ELF-1 (cell line): Measurements from ENCODE around the gene ZNF302.
"Not testable (repeated sequence)": the region's sequence is repeated elsewhere in the genome, so short reads cannot be mapped to it uniquely, and the experiment has no call there.

ENCODE experiments used
- DNase-seq: peaks from one replicate; pipeline ENCODE4 v3.0.0-alpha.2; 2016; ENCODE audit warnings: low read depth, low spot score

ZNF302 gene

GRCh38 chr19:34677386-34678084 lies at the start of gene ZNF302:
ZNF302 (plus strand) TSS chr19:34677678; CDS start chr19:34678805, 1,127 bp downstream.
- peak; percentile 99 for DNase-seq

- no peak for DNase-seq
Observed at GRCh38 chr19:34633802-34634201, 43.7 kb upstream of the ZNF302 start.

GRCh38 chr19:34639491-34640085 lies 37.9 kb upstream of the ZNF302 start:
- peak; percentile 30 for DNase-seq

GRCh38 chr19:34642241-34642640 lies 35.2 kb upstream of the ZNF302 start:
- DNase-seq, result no peak

GRCh38 chr19:34644991-34645461 lies 32.5 kb upstream of the ZNF302 start:
- DNase-seq, result no peak

- DNase-seq, result no peak
Observed at GRCh38 chr19:34645551-34645950, 31.9 kb upstream of the ZNF302 start.

- no peak for DNase-seq
Observed at GRCh38 chr19:34649886-34650543, 27.5 kb upstream of the ZNF302 start.

GRCh38 chr19:34651747-34652146 lies 25.7 kb upstream of the ZNF302 start:
- DNase-seq, result no peak

- peak; percentile 23 for DNase-seq
Observed at GRCh38 chr19:34654796-34655195, 22.7 kb upstream of the ZNF302 start.

GRCh38 chr19:34655651-34656050 lies 21.8 kb upstream of the ZNF302 start:
- no peak for DNase-seq

GRCh38 chr19:34661357-34661756 lies 16.1 kb upstream of the ZNF302 start:
- no peak for DNase-seq

- DNase-seq, result peak; percentile 28
Observed at GRCh38 chr19:34662919-34663318, 14.6 kb upstream of the ZNF302 start.

- no peak for DNase-seq
Observed at GRCh38 chr19:34664168-34664567, 13.3 kb upstream of the ZNF302 start.

GRCh38 chr19:34664870-34665269 lies 12.6 kb upstream of the ZNF302 start:
- DNase-seq, result no peak

- DNase-seq, result not testable (repeated sequence)
Observed at GRCh38 chr19:34665275-34665674, 12.2 kb upstream of the ZNF302 start.

- DNase-seq, result no peak
Observed at GRCh38 chr19:34666200-34666957, 11.1 kb upstream of the ZNF302 start.

GRCh38 chr19:34666958-34667265 lies 10.6 kb upstream of the ZNF302 start:
- DNase-seq, result peak; percentile 18

GRCh38 chr19:34667349-34668076 lies 10.0 kb upstream of the ZNF302 start:
- no peak for DNase-seq

- not testable (repeated sequence) for DNase-seq
Observed at GRCh38 chr19:34668077-34668689, 9.3 kb upstream of the ZNF302 start.

- not testable (repeated sequence) for DNase-seq
Observed at GRCh38 chr19:34668690-34669089, 8.8 kb upstream of the ZNF302 start.

- no peak for DNase-seq
Observed at GRCh38 chr19:34669305-34669704, 8.2 kb upstream of the ZNF302 start.
